ENCODE measurements around the gene EPSTI1.

Gene EPSTI1

GRCh38 chr13:42971691-42972347 is 20.2 kb downstream of the EPSTI1 start:
- no peak for DNase-seq (ENCODE audit: low spot score)

DNA sequence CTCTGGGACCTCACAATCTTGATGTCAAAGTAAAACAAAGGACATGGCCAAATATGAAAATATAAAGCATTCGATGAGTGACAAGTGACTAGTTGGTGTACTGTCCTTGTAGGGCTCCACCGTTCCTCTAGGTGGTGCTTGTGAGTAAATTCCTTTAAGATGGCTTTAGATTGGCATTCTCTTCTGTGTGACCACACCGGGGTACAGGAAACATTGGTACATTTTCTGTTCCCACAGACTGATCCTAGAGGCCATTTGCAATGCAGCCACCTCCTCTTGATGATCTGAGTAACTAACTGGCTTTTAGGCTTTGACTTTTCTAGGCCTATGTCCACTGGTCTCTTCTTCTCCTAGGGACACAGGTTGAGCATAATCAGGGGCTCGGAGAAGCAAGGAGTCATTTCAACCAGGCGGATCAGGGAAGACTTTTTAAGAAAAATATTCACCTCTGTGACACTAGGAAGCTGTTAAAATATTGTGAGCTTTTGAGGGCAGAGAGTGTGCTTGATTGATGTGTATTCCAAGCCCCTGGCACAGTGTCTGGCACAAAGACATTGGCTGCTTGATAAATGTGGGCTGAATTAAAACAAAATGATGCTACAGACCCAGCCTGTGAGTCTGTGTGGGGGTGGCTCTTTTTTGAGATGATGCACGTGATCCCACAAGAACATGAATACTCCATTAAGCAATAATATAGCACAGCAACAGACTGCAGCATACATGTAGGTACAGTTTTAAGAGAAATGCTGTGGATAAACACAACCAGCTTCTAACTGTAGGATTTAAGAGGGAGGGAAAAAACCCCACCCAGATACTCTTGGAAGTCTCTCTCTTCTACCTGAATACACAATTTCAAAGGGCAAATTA is 21.0 kb downstream of the EPSTI1 start:
- peak; percentile 45 for DNase-seq (ENCODE audit: low spot score)

DNA sequence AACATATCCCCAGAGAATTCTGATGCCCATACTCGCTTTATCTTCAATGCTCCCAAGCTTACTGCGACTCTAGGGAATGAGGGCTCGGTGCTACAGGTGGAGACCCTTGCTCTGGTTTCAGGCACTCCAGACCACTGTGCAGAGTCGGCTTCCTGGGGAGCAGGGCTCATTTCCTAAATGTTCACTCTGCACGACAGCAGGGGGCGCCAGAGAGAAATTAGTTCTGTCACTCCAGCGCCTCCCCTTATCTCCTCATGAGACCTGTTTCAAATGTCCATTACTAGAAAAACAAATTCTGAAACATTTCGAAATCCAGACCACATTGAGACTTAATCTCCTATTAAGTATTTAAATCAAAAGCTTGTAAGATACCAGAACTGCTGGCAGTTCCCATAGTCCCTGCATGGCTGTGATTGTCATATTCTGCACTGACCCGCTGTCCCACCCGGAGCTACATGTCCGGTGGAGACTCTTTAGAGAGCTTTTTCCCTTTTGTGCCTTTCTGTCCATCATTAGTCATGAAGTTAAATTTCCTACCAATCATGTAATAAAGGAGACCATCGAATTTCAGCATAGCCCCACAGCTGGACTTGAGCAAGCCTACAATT is 22.4 kb downstream of the EPSTI1 start:
- peak; percentile 59 for DNase-seq (ENCODE audit: low spot score)

DNA sequence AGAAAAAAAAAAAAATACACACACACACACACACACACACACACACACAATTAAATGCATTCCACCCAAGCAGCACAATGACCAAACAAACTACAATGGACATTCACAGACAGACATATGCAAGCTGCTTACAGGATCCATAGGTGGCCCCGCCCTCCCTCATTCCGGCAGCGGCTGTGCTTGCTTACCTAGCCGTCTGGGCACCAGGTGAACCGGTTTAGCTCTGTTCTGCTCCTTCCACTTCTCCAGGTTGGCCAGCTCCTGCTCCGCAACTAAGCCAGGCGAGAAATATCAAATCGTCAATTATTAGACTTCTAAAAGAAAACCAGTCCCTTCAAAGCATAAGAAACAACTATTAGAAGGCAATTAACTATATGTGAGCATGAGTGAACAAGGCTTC is 23.1 kb downstream of the EPSTI1 start:
- no peak for DNase-seq (ENCODE audit: low spot score)

DNA sequence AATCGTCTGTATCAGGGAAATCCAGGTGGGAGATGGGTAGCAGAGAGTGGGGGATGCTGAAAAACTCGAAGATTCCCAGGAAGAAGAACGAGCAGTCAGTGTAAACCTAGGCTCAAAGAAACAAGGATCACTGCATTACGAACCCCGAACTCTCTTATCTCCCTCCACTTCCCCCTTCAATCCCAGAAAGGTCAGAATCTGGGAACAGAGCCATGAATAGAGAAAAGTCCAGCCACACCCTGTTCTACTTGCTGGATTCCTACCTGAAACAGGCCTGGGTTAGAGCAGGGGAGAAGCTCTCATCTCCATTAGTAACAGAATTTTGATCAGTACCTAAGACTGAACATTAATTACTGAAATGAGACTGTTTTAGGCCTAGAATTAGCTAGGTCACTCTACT is 24.4 kb downstream of the EPSTI1 start:
- no peak for DNase-seq (ENCODE audit: low spot score)

DNA sequence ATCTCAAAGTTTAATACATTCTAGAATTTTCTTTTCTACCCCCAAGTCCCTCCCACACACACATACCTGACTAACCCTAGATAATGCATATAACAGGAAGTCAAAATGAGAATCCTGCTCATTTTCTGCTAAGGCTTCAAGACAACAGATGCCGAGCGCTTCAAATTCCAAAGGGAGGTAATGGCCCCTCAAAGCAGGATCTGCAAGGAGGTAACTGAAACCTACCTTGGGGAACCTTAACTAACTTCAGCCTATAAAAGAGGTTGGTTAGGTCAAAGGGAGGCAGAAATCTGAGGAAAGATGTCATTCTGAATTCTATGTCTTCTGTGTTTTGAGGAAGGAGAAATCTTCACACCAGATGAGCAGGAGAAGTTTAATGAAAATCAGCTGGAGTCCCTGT is 26.8 kb downstream of the EPSTI1 start:
- no peak for DNase-seq (ENCODE audit: low spot score)

GRCh38 chr13:42964761-42965161 is 27.3 kb downstream of the EPSTI1 start:
- no peak for DNase-seq (ENCODE audit: low spot score)

DNA sequence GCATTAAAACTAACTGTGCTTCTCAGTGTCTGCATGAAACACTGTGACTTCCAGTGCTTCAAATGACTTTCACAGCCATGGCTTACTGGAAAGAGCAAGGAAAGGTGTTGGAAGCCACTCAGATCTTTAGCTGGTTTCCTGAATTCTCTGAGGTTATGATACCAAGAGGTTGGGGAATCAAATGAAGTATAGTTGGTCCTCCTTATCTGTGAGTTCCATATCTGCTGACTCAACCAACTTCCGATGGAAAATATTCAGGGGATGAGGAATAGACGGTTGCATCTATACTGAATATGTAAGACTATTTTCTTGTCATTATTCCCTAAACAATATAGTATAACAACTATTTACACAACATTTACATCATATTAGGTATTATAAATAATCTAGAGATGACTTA is 32.4 kb downstream of the EPSTI1 start:
- DNase-seq (ENCODE audit: low spot score): no peak

GRCh38 chr13:42957881-42958280 is 34.2 kb downstream of the EPSTI1 start:
- no peak for DNase-seq (ENCODE audit: low spot score)

- DNase-seq (ENCODE audit: low spot score): no peak
Measured at GRCh38 chr13:42950181-42950580, 41.9 kb downstream of the EPSTI1 start.

DNA sequence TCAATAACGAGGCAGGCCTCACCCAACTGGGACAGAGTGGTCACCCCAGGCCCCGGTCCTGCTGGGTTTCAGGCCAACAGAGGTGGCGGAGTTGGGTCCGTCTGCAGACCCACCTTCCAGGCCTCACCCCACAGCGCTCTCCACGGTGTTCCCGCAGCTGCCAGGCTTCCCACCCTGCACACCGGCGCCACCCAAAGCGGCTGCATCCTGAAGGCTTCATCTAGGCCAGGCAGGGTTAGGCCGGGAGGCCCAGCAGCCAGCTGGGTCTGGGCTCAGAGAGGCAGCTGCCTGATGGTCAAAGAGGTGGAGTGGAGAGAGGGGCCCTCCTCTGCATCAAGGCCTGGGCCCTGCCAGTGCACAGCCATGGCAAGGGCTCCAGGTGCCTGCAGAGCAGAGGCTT is 44.1 kb downstream of the EPSTI1 start:
- DNase-seq (ENCODE audit: low spot score): no peak

DNA sequence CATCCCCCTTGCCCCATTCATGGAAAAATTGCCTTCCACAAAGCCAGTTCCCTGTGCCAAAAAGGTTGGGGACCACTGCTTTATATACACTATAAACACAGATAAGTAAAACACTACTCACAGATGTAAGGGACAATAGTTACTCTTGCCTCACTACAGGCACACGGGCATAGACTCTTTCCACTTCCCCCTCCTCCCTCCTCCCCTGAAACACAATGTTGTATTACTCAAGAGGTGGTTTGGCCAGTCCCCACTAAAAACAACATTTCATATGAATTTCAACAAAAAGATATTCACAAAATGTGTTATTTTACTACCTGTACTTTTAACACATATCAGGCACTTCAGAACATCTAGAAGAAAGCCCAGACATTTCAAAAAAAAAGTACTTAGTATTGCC is 45.1 kb downstream of the EPSTI1 start:
- DNase-seq (ENCODE audit: low spot score): no peak

GRCh38 chr13:42929886-42930535 is 62.0 kb downstream of the EPSTI1 start:
- no peak for DNase-seq (ENCODE audit: low spot score)

DNA sequence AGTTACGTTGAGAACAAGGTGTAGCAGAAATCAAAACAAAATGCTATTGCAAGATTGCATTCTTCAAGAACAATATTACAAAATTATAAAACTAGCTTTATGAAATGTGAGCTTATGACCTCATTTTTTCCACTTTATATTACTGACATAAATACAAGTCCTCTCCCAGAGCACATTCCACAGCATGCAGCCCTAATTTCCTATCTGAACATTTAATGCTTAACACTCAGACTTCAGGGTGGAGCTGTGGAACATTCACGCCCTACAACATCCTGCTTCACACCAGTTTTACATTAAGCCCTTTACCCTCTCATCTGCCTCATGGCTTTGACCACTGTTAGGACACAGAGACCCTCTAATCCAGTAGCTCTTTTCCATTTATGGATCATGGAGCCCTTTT is 65.5 kb downstream of the EPSTI1 start:
- no peak for DNase-seq (ENCODE audit: low spot score)

GRCh38 chr13:42926043-42926442 is 66.0 kb downstream of the EPSTI1 start:
- DNase-seq (ENCODE audit: low spot score): no peak

DNA sequence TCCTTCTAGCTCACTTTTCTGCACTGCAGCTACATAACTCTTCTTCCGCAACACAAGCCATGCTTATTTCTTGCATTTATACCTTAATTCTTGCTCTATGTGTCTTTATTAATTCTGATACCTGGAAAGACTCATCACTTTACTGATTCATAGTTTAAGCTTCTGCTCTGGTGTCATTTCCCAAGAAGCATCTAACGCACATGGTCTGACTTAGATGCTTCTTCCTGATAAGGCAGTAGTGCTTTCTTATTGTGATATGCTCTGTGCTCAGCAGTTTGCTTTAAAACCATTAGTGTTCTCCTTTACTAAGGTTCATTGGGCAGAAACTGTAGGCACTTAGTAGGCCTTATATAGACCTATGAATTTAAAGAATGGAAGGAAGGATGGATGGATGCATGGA is 66.4 kb downstream of the EPSTI1 start:
- no peak for DNase-seq (ENCODE audit: low spot score)

- DNase-seq (ENCODE audit: low spot score): no peak
Measured at GRCh38 chr13:42924344-42924743, 67.7 kb downstream of the EPSTI1 start.

- DNase-seq (ENCODE audit: low spot score): no peak
Measured at GRCh38 chr13:42907745-42908144, 84.3 kb downstream of the EPSTI1 start.

DNA sequence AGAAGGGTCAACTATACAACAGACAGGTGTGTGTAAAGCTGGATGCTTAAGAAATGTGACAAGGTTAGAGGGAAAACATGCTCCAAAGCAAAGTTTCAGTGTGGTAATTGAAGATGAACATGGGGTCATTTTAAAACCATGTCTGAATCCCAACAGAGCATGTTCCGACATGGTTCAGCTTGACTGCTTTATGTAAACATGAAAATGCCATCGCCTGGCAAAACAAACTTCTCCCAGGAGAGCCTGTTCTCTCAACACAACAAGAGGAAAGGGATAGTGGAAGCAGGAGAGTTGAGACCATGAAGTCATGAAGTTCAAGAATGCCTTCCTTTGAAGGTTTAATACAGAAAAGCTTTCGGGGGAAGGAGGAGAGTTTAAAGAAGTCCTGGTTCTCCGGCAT is 85.8 kb downstream of the EPSTI1 start:
- no peak for DNase-seq (ENCODE audit: low spot score)

GRCh38 chr13:42905579-42905978 is 86.5 kb downstream of the EPSTI1 start:
- no peak for DNase-seq (ENCODE audit: low spot score)

GRCh38 chr13:42899266-42899665 is 92.8 kb downstream of the EPSTI1 start:
- DNase-seq (ENCODE audit: low spot score): no peak

DNA sequence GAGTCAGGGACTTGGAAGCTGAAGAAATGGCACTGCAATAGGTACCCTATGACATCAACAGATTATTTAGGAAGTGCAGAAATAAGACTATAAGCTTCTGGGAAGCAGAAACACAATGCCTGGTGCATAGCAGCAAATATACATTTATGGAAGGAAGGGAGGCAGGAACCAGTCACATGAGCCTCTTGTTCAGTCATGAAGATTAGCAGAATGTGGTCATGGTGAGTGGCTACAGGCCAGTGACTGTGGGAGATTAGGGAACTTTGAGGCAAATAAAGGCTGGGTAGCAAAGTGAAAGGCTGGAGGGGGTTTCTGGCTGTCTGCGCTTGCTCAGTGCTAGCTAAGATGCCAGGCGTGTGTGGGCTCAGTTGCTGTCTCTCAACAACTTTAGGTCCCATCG is 96.3 kb downstream of the EPSTI1 start:
- no peak for DNase-seq (ENCODE audit: low spot score)

DNA sequence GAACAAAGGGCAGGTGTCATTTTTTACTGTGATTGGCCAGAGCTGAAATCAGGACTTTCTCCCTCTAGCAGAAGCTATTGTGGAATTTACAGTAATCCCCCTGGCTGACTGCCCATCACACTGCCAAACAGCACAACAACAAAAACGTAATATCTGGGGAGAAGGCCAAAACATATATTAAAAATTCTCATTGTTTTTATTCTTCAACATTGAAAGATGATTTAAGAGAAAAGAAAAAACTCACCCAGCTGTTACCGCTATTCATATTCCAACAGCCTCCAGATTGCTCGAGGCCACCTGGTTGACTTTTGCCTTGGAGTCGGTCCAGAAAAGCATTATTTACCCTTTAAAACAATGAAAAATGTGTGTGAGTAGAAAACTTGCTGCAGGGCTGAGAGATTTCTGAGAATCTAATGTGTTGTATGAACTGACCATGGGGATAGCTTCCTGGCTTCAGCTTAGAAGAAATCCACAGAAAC is 97.2 kb downstream of the EPSTI1 start:
- no peak for DNase-seq (ENCODE audit: low spot score)

All from COLO829 (cell line).